ENCODE results near the gene SSTR3. TPM values are rescaled to one million over a fixed set of nuclear protein-coding genes. Genes with fewer than 3 reads are reported as not detected.

The SSTR3 gene
- not detected for total RNA-seq (ENCODE audit: unreplicated experiment)
- long read RNA-seq, result 0 reads

DNA sequence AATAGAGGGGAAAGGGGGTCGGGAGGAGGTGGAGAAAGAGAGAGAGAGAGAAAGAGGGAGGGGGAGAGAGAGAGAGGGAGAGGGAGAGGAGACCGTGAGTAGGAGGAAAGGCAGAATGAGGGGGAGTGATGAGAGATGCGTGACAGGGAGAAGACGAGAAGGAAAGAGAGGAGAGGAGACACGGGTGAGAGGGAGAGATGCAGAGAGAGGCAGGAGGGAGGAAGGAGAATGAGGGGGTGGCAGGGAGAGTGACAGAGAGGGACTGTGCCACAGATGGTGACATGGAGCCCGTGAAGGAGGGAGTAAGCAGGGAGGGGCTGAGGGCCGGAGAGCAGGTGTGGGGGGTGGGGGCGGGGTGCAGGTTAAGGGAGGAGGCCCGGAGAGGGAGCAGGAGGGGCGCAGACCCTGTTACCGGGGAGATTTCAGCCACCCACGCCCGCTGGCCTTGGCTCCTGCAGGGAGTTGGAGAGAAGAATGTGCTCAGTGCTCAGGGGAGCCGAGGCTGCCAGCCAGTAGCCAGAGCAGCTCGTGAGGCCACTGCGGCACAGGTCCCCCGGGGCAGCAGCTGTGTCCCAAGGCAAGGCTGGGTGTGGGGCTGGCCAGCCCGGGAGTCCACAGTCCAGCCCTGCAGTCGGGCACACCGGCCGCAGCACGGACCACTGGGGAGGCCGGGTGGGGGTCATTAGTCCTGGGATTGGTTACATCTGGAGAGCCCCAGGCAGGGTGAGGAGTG lies at the start of gene SSTR3:
TSS of gene SSTR3 (minus strand) at position 304 of the 733 bp plus-strand sequence. CDS start 4,674 bp downstream, outside the sequence.
- H3K4me1 Mint-ChIP-seq (ENCODE audit: low read depth, unreplicated experiment), result peaks cover 33% of the 10 kb centered on the region
- TF ChIP-seq, protein P1, sequence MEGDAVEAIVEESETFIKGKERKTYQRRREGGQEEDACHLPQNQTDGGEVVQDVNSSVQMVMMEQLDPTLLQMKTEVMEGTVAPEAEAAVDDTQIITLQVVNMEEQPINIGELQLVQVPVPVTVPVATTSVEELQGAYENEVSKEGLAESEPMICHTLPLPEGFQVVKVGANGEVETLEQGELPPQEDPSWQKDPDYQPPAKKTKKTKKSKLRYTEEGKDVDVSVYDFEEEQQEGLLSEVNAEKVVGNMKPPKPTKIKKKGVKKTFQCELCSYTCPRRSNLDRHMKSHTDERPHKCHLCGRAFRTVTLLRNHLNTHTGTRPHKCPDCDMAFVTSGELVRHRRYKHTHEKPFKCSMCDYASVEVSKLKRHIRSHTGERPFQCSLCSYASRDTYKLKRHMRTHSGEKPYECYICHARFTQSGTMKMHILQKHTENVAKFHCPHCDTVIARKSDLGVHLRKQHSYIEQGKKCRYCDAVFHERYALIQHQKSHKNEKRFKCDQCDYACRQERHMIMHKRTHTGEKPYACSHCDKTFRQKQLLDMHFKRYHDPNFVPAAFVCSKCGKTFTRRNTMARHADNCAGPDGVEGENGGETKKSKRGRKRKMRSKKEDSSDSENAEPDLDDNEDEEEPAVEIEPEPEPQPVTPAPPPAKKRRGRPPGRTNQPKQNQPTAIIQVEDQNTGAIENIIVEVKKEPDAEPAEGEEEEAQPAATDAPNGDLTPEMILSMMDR (IDR thresholded peaks at IDR 0.05; ENCODE audit: partially characterized antibody, unreplicated experiment), result no peak
- no peaks in the 10 kb centered on the region for H3K27me3 Mint-ChIP-seq (ENCODE audit: unreplicated experiment)
- peaks cover 3% of the 10 kb centered on the region for H3K9me3 Mint-ChIP-seq (ENCODE audit: unreplicated experiment)
- no peaks in the 10 kb centered on the region for H3K36me3 Mint-ChIP-seq (ENCODE audit: unreplicated experiment)
- H3K4me3 Mint-ChIP-seq (ENCODE audit: unreplicated experiment), result peak within 1 kb of the TSS; percentile 50
- no peak within 1 kb of the TSS for H3K27ac Mint-ChIP-seq (ENCODE audit: unreplicated experiment)
- peak; percentile 68 for DNase-seq

DNA sequence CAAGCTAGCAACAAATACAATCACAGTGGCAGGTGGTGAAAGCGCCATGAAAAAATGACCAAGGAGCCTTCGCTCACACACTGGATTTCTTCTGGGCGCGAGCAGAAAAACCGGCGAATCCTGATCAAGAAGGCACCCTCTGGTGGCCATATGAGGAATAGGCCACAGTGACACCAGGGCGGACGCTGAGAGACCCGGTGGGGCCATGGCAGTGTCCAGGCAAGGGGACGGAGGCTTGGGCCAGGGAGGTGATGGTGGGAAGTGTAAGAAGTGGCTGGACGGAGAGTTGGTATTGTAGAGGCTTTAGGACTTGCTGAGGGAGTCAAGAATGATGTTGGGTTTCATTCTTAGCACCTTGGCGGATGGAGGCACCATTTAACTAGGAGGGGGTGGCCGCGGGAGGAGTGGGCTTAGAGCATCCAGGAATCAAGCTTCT lies 48.6 kb upstream of the SSTR3 start:
- H3K4me1 Mint-ChIP-seq (ENCODE audit: low read depth, unreplicated experiment), result peaks cover 26% of the 10 kb centered on the region
- no peak overlapping the region for H3K27ac Mint-ChIP-seq (ENCODE audit: unreplicated experiment)
- TF ChIP-seq, protein P1 (IDR thresholded peaks at IDR 0.05; ENCODE audit: partially characterized antibody, unreplicated experiment), result peak; percentile 93
- no peaks in the 10 kb centered on the region for H3K36me3 Mint-ChIP-seq (ENCODE audit: unreplicated experiment)
- peaks cover 3% of the 10 kb centered on the region for H3K27me3 Mint-ChIP-seq (ENCODE audit: unreplicated experiment)
- peaks cover 6% of the 10 kb centered on the region for H3K9me3 Mint-ChIP-seq (ENCODE audit: unreplicated experiment)
- peak; percentile 75 for DNase-seq
- no peak overlapping the region for H3K4me3 Mint-ChIP-seq (ENCODE audit: unreplicated experiment)

DNA sequence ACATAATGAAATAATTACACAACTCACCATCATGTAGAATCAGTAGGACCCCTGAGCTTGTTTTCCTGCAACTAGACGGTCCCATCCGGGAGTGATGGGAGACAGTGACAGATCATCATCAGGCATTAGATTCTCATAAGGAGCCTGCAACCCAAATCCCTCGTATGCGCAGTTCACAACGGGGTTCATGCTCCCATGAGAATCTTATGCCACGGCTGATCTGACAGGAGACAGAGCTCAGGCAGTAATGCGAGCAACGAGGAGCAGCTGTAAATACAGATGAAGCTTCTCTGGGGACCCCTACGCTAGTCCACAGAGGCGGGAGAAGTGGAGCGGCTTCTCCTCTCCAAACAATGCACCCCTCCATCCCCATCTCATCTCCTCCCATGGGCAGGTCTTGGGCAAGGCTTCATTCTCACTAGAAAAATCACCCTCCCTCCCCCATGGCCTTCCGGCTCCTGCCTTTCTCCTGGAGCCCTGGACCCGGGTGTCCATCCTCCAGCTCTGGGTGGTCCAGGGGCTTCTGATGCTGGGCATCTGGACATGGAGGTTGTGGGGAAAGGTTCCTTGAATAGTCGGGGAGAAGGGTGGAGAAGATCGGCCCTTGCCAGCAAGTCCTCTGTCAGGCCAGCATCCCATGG lies 48.0 kb upstream of the SSTR3 start:
- TF ChIP-seq, protein P1 (IDR thresholded peaks at IDR 0.05; ENCODE audit: partially characterized antibody, unreplicated experiment), result no peak
- Mint-ChIP-seq H3K4me3 (ENCODE audit: unreplicated experiment) (no peak overlapping the region), H3K27me3 (ENCODE audit: unreplicated experiment) (peaks cover 3% of the 10 kb centered on the region), H3K36me3 (ENCODE audit: unreplicated experiment) (no peaks in the 10 kb centered on the region), H3K9me3 (ENCODE audit: unreplicated experiment) (peaks cover 6% of the 10 kb centered on the region), H3K27ac (ENCODE audit: unreplicated experiment) (no peak overlapping the region), H3K4me1 (ENCODE audit: low read depth, unreplicated experiment) (peaks cover 26% of the 10 kb centered on the region)
- no peak for DNase-seq

DNA sequence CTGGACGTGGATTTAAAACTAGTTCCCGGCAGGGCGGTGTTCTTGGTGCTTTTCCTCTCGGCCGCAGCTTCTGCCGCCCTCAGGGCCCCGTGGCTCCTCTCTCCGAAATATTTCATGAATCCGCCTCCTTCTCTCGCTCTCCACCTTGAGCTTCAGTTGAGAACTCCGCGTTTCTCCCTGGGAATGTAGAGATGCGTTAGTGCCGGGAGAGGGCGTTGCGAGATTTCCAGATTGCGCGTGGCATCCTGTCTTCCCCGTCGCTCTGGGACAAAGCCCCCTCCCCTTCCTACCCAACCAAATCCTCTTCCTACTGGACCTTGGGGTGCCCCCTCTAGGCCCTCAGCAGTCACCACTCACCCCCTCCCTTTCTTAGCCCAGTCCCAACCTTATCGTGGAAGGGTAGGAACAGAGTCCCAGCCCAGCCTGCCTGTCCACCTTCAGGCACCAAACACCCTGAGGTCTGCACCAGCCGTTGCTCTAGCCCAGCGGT lies 47.3 kb upstream of the SSTR3 start:
- DNase-seq, result no peak
- Mint-ChIP-seq H3K4me1 (ENCODE audit: low read depth, unreplicated experiment) (peaks cover 26% of the 10 kb centered on the region), H3K9me3 (ENCODE audit: unreplicated experiment) (peaks cover 5% of the 10 kb centered on the region), H3K27ac (ENCODE audit: unreplicated experiment) (peak overlapping the region; percentile 39), H3K36me3 (ENCODE audit: unreplicated experiment) (no peaks in the 10 kb centered on the region), H3K4me3 (ENCODE audit: unreplicated experiment) (peak overlapping the region; percentile 28), H3K27me3 (ENCODE audit: unreplicated experiment) (peaks cover 3% of the 10 kb centered on the region)
- TF ChIP-seq, protein P1 (IDR thresholded peaks at IDR 0.05; ENCODE audit: partially characterized antibody, unreplicated experiment), result peak; percentile 36

All from glutamatergic neuron (in vitro differentiated cells).